Panc1 (cell line): ENCODE measurements around the gene TNP1. TPM values are rescaled to one million over a fixed set of nuclear protein-coding genes. Genes with fewer than 3 reads are reported as not detected.

Experiments
- ATAC-seq: fragments of 200-7000 bp; cut with Tn5 transposase; 2 replicates; pipeline ENCODE4 v1.9.1; 2020; ENCODE audit warnings: mild to moderate bottlenecking, moderate library complexity
- BruUV-seq: library from RNA; stranded (reverse); fragments of 400-500 nt; replicated peaks from 2 replicates; lab custom pipeline; 2021; lab: Mats Ljungman, UMichigan
- CTCF ChIA-PET: fragments of 300-600 bp; sonication (Branson Sonifier 250); formaldehyde crosslinking; loops from one replicate; lab custom pipeline; 2022; ENCODE audit warnings: antibody characterized with exemption; lab: Charles Lee
- POLR2A ChIA-PET: fragments of 300-600 bp; sonication (Branson Sonifier 250); formaldehyde crosslinking; loops from one replicate; lab custom pipeline; 2022; ENCODE audit warnings: antibody characterized with exemption; lab: Charles Lee
- DNase-seq: peaks from one replicate; pipeline ENCODE4 v3.0.0-alpha.2; 2010; ENCODE audit warnings: low read depth, low spot score
- H3K27ac ChIP-seq: 2 replicates; pipeline ENCODE4 v1.5.1; 2011; ENCODE audit warnings: mild to moderate bottlenecking, low read length, inconsistent platforms
- H3K27me3 ChIP-seq: fragments of 200-500 bp; sonication (Bioruptor generic); 2 replicates; pipeline ENCODE4 v1.6.0; 2014; ENCODE audit warnings: low read length, inconsistent platforms; ENCODE audit not compliant: control insufficient read depth, insufficient read depth
- H3K36me3 ChIP-seq: fragments of 200-500 bp; sonication (Bioruptor generic); 2 replicates; pipeline ENCODE4 v1.5.1; 2014; ENCODE audit warnings: inconsistent platforms, mild to moderate bottlenecking, low read length, moderate library complexity; ENCODE audit not compliant: control insufficient read depth, insufficient read depth
- H3K4me1 ChIP-seq: 2 replicates; pipeline ENCODE4 v1.5.1; 2011; ENCODE audit warnings: inconsistent platforms, mild to moderate bottlenecking, low read length, moderate library complexity; ENCODE audit not compliant: control insufficient read depth, insufficient read depth
- H3K4me3 ChIP-seq, 2 experiments: 2 replicates each; pipeline ENCODE4 v1.5.1; 2011 to 2012; ENCODE audit warnings: low read depth in 2 of 2, low read length in 2 of 2, mild to moderate bottlenecking in 2 of 2, inconsistent platforms in 1 of 2, moderate library complexity in 1 of 2
- H3K9me3 ChIP-seq: fragments of 200-500 bp; sonication (Bioruptor generic); 2 replicates; pipeline ENCODE4 v1.5.1; 2014; ENCODE audit warnings: low read depth, mild to moderate bottlenecking, inconsistent platforms, low read length, moderate library complexity; ENCODE audit not compliant: control insufficient read depth, insufficient read depth
- CTCF ChIP-seq: fragments of 450-650 bp; IDR thresholded peaks from 2 replicates; pipeline ENCODE4 v1.5.1; 2017; ENCODE audit warnings: mild to moderate bottlenecking
- POLR2AphosphoS5 ChIP-seq: IDR thresholded peaks from 2 replicates; pipeline ENCODE4 v1.6.1; 2012; ENCODE audit warnings: mild to moderate bottlenecking, low read depth, low read length, moderate library complexity
- REST ChIP-seq, 2 experiments: IDR thresholded peaks; 2 replicates each; pipeline ENCODE4 v1.6.1; 2011 to 2012; ENCODE audit warnings: low read depth in 2 of 2, control low read depth in 1 of 2, low read length in 1 of 2, mild to moderate bottlenecking in 1 of 2, moderate library complexity in 1 of 2; ENCODE audit not compliant: insufficient read depth in 1 of 2
- SIN3A ChIP-seq: IDR thresholded peaks from 2 replicates; pipeline ENCODE4 v1.6.1; 2012; ENCODE audit warnings: low read depth, mild to moderate bottlenecking, low read length, moderate library complexity, borderline replicate concordance; ENCODE audit not compliant: insufficient read depth
- TCF7L2 ChIP-seq: IDR thresholded peaks from 2 replicates; pipeline ENCODE4 v1.6.1; 2011; ENCODE audit warnings: mild to moderate bottlenecking, low read depth, low read length, inconsistent platforms
- in situ Hi-C: cut with HindIII; loops from 2 replicates; pipeline ENCODE4 v1.10.0; 2016; ENCODE audit warnings: low sequenced_read_pairs, low pct_unique_long_range_greater_than_20kb
- intact Hi-C: fragments of 100-400 bp; cut with micrococcal nuclease; formaldehyde crosslinking; loops from one replicate; pipeline ENCODE4 v1.10.0; 2022; ENCODE audit not compliant: unreplicated experiment
- total RNA-seq: library from RNA; stranded (reverse); gene quantifications from one replicate; pipeline ENCODE4 v1.2.1, GENCODE V29; 2021; ENCODE audit not compliant: unreplicated experiment

TNP1 gene
- total RNA-seq, 1 experiment from 2014 or later, result not detected

GRCh38 chr2:216888887-216889622 lies 29.2 kb upstream of the TNP1 start:
- ATAC-seq (no peak), DNase-seq (no peak)
- Histone ChIP-seq H3K4me3 (no peak overlapping the region), H3K27ac (no peak overlapping the region), H3K27me3 (no peaks in the 10 kb centered on the region), H3K36me3 (no peaks in the 10 kb centered on the region), H3K9me3 (no peaks in the 10 kb centered on the region), H3K4me1 (no peaks in the 10 kb centered on the region)
- intact Hi-C loops, result no loop called here
- POLR2A ChIA-PET, result no interaction called here
- no TSS peak for BruUV-seq
- CTCF ChIA-PET, result no interaction called here
- in situ Hi-C loops, result no loop called here
- TF ChIP-seq CTCF, result no peak
- no peak for TF ChIP-seq TCF7L2
- no peak for TF ChIP-seq POLR2AphosphoS5
- TF ChIP-seq REST (IDR thresholded peaks at IDR 0.05; ENCODE audit: insufficient read depth in 1 of 2, low read depth in 2 of 2, low read length in 1 of 2), result no peak
- no peak for TF ChIP-seq SIN3A

- no TSS peak for BruUV-seq
- in situ Hi-C loops, result no loop called here
- no peak overlapping the region for H3K4me3 ChIP-seq
- intact Hi-C loops, result no loop called here
- H3K27me3 ChIP-seq, result no peaks in the 10 kb centered on the region
- DNase-seq (no peak), ATAC-seq (no peak)
- no peaks in the 10 kb centered on the region for H3K9me3 ChIP-seq
- ChIA-PET POLR2A (interaction anchor here (0.6 kb wide), 1 partner anchor 471 kb away, joined by 4 read pairs; no protein-coding TSS in a partner anchor), CTCF (no interaction called here)
- no peak for TF ChIP-seq SIN3A
- TF ChIP-seq POLR2AphosphoS5, result no peak
- no peak for TF ChIP-seq CTCF
- H3K4me1 ChIP-seq, result no peaks in the 10 kb centered on the region
- H3K36me3 ChIP-seq, result no peaks in the 10 kb centered on the region
- H3K27ac ChIP-seq, result no peak overlapping the region
Observed at GRCh38 chr2:216888081-216888480, 28.2 kb upstream of the TNP1 start.
